GOT3 (cell line): ENCODE results near the gene GADD45B.
"Not testable (repeated sequence)": the region's sequence is repeated elsewhere in the genome, so short reads cannot be mapped to it uniquely, and the experiment has no call there.

ENCODE experiments used
- DNase-seq: peaks from one replicate; lab custom pipeline; 2025; ENCODE audit warnings: mixed read lengths; lab: John Stamatoyannopoulos, UW

GADD45B gene

GRCh38 chr19:2514981-2515518, 39.1 kb downstream of the GADD45B start:
- DNase-seq: no peak

- no peak for DNase-seq
Observed at GRCh38 chr19:2516727-2517126, 40.8 kb downstream of the GADD45B start.

GRCh38 chr19:2517881-2518601, 42.1 kb downstream of the GADD45B start:
- no peak for DNase-seq

- DNase-seq: not testable (repeated sequence)
Observed at GRCh38 chr19:2518856-2519255, 42.9 kb downstream of the GADD45B start.

- DNase-seq: no peak
Observed at GRCh38 chr19:2519482-2519881, 43.6 kb downstream of the GADD45B start.

DNA sequence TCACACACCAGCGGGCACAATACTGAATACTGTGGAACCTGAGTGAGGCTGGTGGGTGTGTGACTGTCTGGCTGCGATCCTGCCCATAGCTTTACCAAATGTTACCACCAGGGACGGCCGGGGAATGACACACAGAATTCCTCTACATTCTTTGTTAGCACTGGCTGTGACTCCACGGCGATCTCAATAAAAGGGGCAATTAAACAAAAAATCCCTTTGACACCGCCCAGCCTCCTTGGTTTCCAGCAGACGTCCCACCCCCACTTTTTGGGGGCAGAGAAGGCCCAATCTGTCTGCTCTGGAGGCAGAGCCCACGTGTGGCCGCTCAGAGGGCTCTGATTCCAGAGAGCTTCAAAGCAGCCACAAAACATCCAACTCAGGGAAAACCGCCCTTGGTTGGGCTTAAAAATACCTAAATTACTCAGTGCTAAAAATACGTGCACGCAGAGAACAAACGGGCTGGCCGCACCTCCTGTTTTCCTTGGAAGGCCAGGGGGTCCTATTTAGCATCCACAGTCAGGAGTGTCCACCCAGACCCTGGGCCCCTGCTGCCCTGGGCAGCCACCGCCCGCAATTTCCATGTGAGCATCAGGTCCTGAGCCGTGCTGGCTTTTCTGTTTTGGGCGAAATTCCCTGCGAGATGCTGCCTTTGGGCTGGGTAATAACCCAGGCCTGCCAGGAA, 47.8 kb downstream of the GADD45B start:
- DNase-seq: no peak

DNA sequence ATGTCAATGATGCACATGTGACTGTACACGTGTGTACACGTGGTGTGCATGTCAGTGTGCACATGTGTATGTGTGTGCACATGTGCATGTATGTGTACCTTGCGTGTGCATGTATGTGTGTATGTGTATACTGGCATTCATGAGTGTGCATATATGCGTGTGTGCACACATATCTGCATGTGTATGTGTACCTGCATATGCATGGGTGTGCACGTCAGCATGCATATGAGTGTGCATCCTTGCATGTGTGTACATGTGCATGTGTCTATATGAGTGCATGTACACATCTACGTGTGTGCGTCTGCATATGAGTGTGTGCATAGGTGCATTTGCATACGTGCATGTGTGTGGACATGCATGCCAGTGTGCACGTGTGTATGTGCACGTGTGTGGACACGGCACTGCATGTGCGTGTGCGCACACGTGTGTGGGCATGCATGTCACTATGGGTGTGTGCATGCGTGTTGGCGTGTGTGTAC, 48.5 kb downstream of the GADD45B start:
- DNase-seq: no peak

DNA sequence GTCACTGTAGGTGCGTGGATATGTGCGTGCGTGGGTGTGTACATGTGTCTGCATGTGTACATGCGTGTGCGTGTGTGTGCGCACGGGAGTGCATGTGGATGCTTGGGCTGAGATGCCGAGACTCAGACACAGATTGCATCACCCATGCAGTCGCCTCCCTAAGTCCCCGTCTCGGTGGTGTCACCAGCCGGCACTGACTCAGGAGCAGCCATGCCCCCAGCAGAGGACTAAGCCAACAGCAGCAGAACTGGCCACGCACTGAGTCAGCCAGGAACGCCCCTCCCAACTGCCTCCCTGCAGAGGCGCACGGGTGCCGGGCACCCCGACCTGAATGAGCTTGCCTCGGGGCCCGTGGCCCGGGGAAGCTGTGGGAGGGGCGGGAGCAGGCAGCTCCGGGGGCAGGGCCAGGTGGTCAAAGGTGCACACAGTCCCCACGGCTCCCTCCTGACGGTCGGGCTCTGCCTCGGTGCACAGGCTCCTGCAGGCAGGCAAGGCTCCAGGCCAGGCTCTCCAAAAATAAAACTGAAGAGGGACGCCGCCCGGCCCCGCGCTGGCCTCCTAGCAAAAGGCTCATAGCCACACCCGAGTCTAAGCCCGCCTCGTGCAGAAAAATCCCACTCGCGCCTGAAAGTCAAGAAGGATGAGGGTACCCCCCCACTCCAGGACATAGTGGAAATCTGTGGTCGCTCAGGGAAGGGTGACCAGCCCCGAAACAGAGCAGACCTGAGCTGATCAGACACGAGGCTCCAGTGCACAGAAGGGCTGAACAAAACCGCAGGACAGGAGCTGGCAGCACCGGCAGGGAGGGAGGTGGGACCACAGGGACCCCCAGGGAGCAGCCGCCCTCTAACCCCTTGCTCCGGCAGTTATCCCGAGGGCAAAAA, 49.2 kb downstream of the GADD45B start:
- no peak for DNase-seq

DNA sequence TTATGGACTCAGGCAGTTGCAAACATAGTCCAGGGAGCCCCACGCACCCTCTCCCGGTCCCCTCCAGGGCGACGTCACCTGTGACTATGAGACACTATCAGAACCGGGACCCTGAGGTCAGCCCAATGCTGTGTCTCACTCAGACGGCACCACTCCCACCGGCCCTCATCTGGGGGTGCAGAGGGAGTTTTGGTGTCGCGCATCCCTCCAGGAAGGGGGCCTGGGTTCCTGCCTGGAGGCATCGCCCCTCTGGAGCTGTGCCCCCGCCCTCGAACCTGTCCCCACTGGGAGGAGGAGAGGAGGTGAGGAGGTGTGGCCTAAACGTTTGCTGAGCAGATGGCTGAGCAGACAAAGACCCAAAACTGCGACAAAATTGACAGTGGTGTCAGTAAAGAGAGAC, 51.2 kb downstream of the GADD45B start:
- DNase-seq: no peak

DNA sequence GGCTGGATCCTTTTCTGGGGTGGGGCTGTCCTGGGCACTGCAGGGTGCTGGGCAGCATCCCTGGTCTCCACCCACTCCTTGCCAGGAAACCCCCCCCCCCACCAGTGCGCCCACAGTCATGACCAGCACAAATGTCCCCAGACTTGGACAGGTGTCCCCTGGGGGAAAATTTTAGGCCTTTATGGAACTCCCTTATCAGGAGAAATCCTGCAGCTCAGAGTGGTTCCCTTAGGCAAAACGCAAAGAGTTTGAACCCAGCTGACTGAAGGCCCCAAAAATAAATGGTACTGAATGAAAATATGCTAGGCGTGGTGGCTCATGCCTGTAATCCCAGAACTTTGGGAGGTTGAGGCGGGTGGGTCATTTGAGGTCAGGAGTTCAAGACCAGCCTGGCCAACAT, 51.8 kb downstream of the GADD45B start:
- DNase-seq: no peak
